GM12878 (cell line): Measurements from ENCODE around the gene TBC1D8. TPM values are rescaled to one million over a fixed set of nuclear protein-coding genes. Genes with fewer than 3 reads are reported as not detected.

Experiments used
- ATAC-seq: fragments of 200-7000 bp; cut with Tn5 transposase; 3 replicates; pipeline ENCODE4 v1.9.1; 2020; ENCODE audit warnings: mild to moderate bottlenecking, moderate library complexity
- BruUV-seq: library from RNA; stranded (reverse); fragments of 400-500 nt; replicated peaks from 2 replicates; lab custom pipeline; 2021; lab: Mats Ljungman, UMichigan
- CTCF ChIA-PET: fragments of 300-600 bp; sonication (Branson Sonifier 250); formaldehyde crosslinking; extraction: SDS; loops from one replicate; lab custom pipeline; 2021; ENCODE audit warnings: inconsistent platforms; lab: Yijun Ruan, JAX
- POLR2A ChIA-PET: fragments of 350-600 bp; formaldehyde crosslinking; extraction: SDS; loops from one replicate; lab custom pipeline; 2021; ENCODE audit warnings: inconsistent platforms; lab: Charles Lee
- RAD21 ChIA-PET: fragments of 300-600 bp; sonication (Branson Sonifier 250); formaldehyde crosslinking; loops from one replicate; lab custom pipeline; 2023; ENCODE audit warnings: antibody characterized with exemption; ENCODE audit not compliant: unreplicated experiment; lab: Charles Lee
- SMC1A ChIA-PET: fragments of 300-600 bp; sonication (Branson Sonifier 250); formaldehyde crosslinking; loops from one replicate; lab custom pipeline; 2023; ENCODE audit not compliant: unreplicated experiment, uncharacterized antibody; lab: Charles Lee
- DNase-seq: peaks from one replicate; pipeline ENCODE4 v3.0.0-alpha.2; 2011; ENCODE audit warnings: low read depth, low spot score
- FAIRE-seq: peaks from 3 replicates; lab custom pipeline; 2011; peaks lifted over from hg19 to GRCh38; lab: Jason Lieb, UNC
- H2AFZ ChIP-seq: 2 replicates; pipeline ENCODE4 v1.6.0; 2011; ENCODE audit warnings: low read depth, low read length, control low read depth; ENCODE audit not compliant: control insufficient read depth
- H3K27ac ChIP-seq: 2 replicates; pipeline ENCODE4 v1.5.1; 2011; ENCODE audit warnings: control low read depth; ENCODE audit not compliant: control insufficient read depth, insufficient read depth
- H3K27me3 ChIP-seq, 2 experiments: replicated peaks in 1 of 2; 2 replicates each; pipeline versions ENCODE4 v1.6.0 to v1.6.1; 2011; ENCODE audit warnings: low read length in 1 of 2; ENCODE audit not compliant: control insufficient read depth in 2 of 2, insufficient read depth in 2 of 2
- H3K36me3 ChIP-seq, 2 experiments: 2 replicates each; pipeline ENCODE4 v1.5.1; 2011; ENCODE audit warnings: low read length in 1 of 2; ENCODE audit not compliant: control insufficient read depth in 2 of 2, insufficient read depth in 2 of 2
- H3K4me1 ChIP-seq: 2 replicates; pipeline ENCODE4 v1.6.1; 2011; ENCODE audit warnings: mild to moderate bottlenecking, low read length, moderate library complexity, mixed read lengths; ENCODE audit not compliant: control insufficient read depth, insufficient read depth
- H3K4me2 ChIP-seq: 2 replicates; pipeline ENCODE4 v1.6.0; 2011; ENCODE audit warnings: control low read depth; ENCODE audit not compliant: control insufficient read depth, insufficient read depth
- H3K4me3 ChIP-seq: fragments of 200-600 bp; sonication (generic); 2 replicates; pipeline ENCODE4 v1.5.1; 2016
- H3K79me2 ChIP-seq: 2 replicates; pipeline ENCODE4 v1.6.0; 2011; ENCODE audit warnings: low read length; ENCODE audit not compliant: control insufficient read depth, insufficient read depth
- H3K9ac ChIP-seq: 2 replicates; pipeline ENCODE4 v1.8.0; 2011; ENCODE audit warnings: low read length, control low read depth, mixed read lengths; ENCODE audit not compliant: control insufficient read depth, insufficient read depth
- H3K9me3 ChIP-seq: replicated peaks from 3 replicates; pipeline ENCODE4 v1.5.1; 2011; ENCODE audit warnings: mild to moderate bottlenecking, low read length; ENCODE audit not compliant: control insufficient read depth, insufficient read depth
- H4K20me1 ChIP-seq: 2 replicates; pipeline ENCODE4 v1.6.0; 2011; ENCODE audit not compliant: control insufficient read depth, insufficient read depth
- BACH1 ChIP-seq: fragments of 450-650 bp; IDR thresholded peaks from 2 replicates; pipeline ENCODE4 v1.6.1; 2017; ENCODE audit warnings: mild to moderate bottlenecking, borderline replicate concordance
- BCLAF1 ChIP-seq: fragments of 450-650 bp; IDR thresholded peaks from 2 replicates; pipeline ENCODE4 v1.6.1; 2017; ENCODE audit warnings: antibody characterized with exemption, mild to moderate bottlenecking, moderate library complexity
- CUX1 ChIP-seq: IDR thresholded peaks from 2 replicates; pipeline ENCODE4 v1.6.1; 2012; ENCODE audit warnings: improper control_type of control experiment, low read depth, low read length; ENCODE audit not compliant: insufficient replicate concordance
- E4F1 ChIP-seq: fragments of 450-650 bp; IDR thresholded peaks from 2 replicates; pipeline ENCODE4 v1.6.1; 2018; ENCODE audit warnings: borderline replicate concordance, mild to moderate bottlenecking; ENCODE audit not compliant: partially characterized antibody
- EED ChIP-seq: sonication (generic); IDR thresholded peaks from 2 replicates; pipeline ENCODE4 v1.6.1; 2016; ENCODE audit warnings: antibody characterized with exemption, low read depth
- MLLT1 ChIP-seq: fragments of 450-650 bp; IDR thresholded peaks from 2 replicates; pipeline ENCODE4 v1.6.1; 2016; ENCODE audit warnings: mild to moderate bottlenecking
- SUZ12 ChIP-seq: fragments of 200-600 bp; sonication (generic); IDR thresholded peaks from one replicate; pipeline ENCODE4 v1.6.1; 2018; ENCODE audit warnings: antibody characterized with exemption, mild to moderate bottlenecking; ENCODE audit not compliant: unreplicated experiment
- TAF1 ChIP-seq: IDR thresholded peaks from 2 replicates; pipeline ENCODE4 v1.6.1; 2011; ENCODE audit warnings: mild to moderate bottlenecking, low read depth, low read length, borderline replicate concordance
- YBX1 ChIP-seq: fragments of 450-650 bp; IDR thresholded peaks from 2 replicates; pipeline ENCODE4 v1.6.1; 2016; ENCODE audit warnings: antibody characterized with exemption
- whole genome bisulfite sequencing: methylation state at CpG from one replicate; pipeline ENCODE4 v1.1.6; 2016; ENCODE audit warnings: low lambda C conversion rate; ENCODE audit not compliant: insufficient replicate concordance, insufficient coverage; ENCODE audit errors: missing lambda C conversion rate; 5-methylcytosine and 5-hydroxymethylcytosine counted together
- in situ Hi-C: fragments of 300-500 bp; cut with MboI; formaldehyde crosslinking; loops from 9 replicates; pipeline ENCODE4 v1.14.3; 2018; ENCODE audit warnings: mixed read lengths
- intact Hi-C: fragments of 100-400 bp; cut with micrococcal nuclease; formaldehyde crosslinking; loops from one replicate; pipeline ENCODE4 v1.14.2; 2022; ENCODE audit not compliant: unreplicated experiment
- polyA plus RNA-seq, 11 experiments: library from polyadenylated mRNA; depleted of rRNA in 4 of 11; unstranded in 6 of 11; stranded (reverse) in 5 of 11; fragments of >200 nt; fragmentation: Nextera tagmentation in 4 of 11; fragmentation: Illumina TruSeq in 1 of 11; extraction: Ambion mirVana in 4 of 11; extraction: Trizol in 1 of 11; gene quantifications; 1 replicate in 1 of 11; 2 replicates in 10 of 11; pipeline versions ENCODE4 v1.2.1 to v1.2.3, GENCODE V29; 2011 to 2016; ENCODE audit warnings: inconsistent platforms in 2 of 11, missing spikeins in 2 of 11, low read depth in 1 of 11
- total RNA-seq, 4 experiments: library from RNA; depleted of rRNA in 3 of 4; stranded (reverse); fragments of >200 nt in 3 of 4; fragmentation: Illumina TruSeq in 1 of 4; extraction: Trizol in 1 of 4; gene quantifications; 2 replicates each; pipeline versions ENCODE4 v1.2.1 to v1.2.3, GENCODE V29; 2013 to 2021

Gene TBC1D8
- total and polyA plus RNA-seq, 10 of the 15 experiments (the other 5 are each of a cell fraction or from before 2014, with no cell fraction given), result 0.80 to 4.9 (median 4.4) TPM

GRCh38 chr2:101125374-101125773, 25.8 kb downstream of the TBC1D8 start:
- SMC1A ChIA-PET, result interaction anchor here (0.8 kb wide), 1 partner anchor 62 kb away, joined by 3 read pairs; no protein-coding TSS in a partner anchor
- in situ Hi-C loops, result no loop called here
- no peak for TF ChIP-seq CUX1
- TF ChIP-seq SUZ12, result no peak
- TF ChIP-seq MLLT1, result no peak
- TF ChIP-seq TAF1, result no peak
- no peak for TF ChIP-seq BCLAF1
- TF ChIP-seq YBX1, result no peak
- TF ChIP-seq BACH1, result no peak
- no peak for TF ChIP-seq EED
- TF ChIP-seq E4F1, result no peak

More at GRCh38 chr2:101125374-101125773, 25.8 kb downstream of the TBC1D8 start:
- Histone ChIP-seq H2AFZ (no peak overlapping the region), H3K4me1 (peaks cover 3% of the 10 kb centered on the region; the same call in 1 of the 2 replicates), H3K27me3 (no peaks in the 10 kb centered on the region), H3K79me2 (no peaks in the 10 kb centered on the region), H4K20me1 (no peaks in the 10 kb centered on the region), H3K4me2 (no peak overlapping the region), H3K9me3 (no peaks in the 10 kb centered on the region), H3K36me3 (no peaks in the 10 kb centered on the region), H3K9ac (no peak overlapping the region), H3K4me3 (no peak overlapping the region), H3K27ac (no peak overlapping the region)
- RAD21 ChIA-PET, result no interaction called here
- no TSS peak for BruUV-seq
- POLR2A ChIA-PET, result no interaction called here
- CTCF ChIA-PET, result interaction anchor here (1.2 to 2.1 kb wide), 2 partner anchors 62 to 113 kb away, joined by 3 to 5 read pairs; no protein-coding TSS in a partner anchor
- intact Hi-C loops, result no loop called here
- FAIRE-seq (no peak), ATAC-seq (no peak), DNase-seq (no peak)
- WGBS, result 5% methylated on average over 3 of the region's 3 CpGs
